HepG2 (cell line): ENCODE results near the gene SLC19A1. TPM values are rescaled to one million over a fixed set of nuclear protein-coding genes. Genes with fewer than 3 reads are reported as not detected.

ENCODE experiments used
- ATF7-NPFF ChIP-seq: sonication (generic); formaldehyde crosslinking; IDR thresholded peaks from 2 replicates; pipeline ENCODE4 v1.8.1; 2023; ENCODE audit warnings: mild to moderate bottlenecking, low read depth, missing genetic modification reagents, moderate library complexity
- EP300 ChIP-seq, 3 experiments: sonication (generic) in 1 of 3; formaldehyde crosslinking in 1 of 3; IDR thresholded peaks; 2 replicates each; pipeline versions ENCODE4 v1.5.1 to v1.6.1; 2011 to 2020; ENCODE audit warnings: low read depth in 2 of 3, low read length in 2 of 3, borderline replicate concordance in 1 of 3, improper control_type of control experiment in 1 of 3, mild to moderate bottlenecking in 1 of 3, missing genetic modification reagents in 1 of 3, moderate library complexity in 1 of 3
- GATAD1 ChIP-seq: IDR thresholded peaks from 2 replicates; pipeline ENCODE4 v1.6.1; 2016; ENCODE audit warnings: missing genetic modification reagents, missing compliant biosample characterization
- GFI1 ChIP-seq: sonication (generic); formaldehyde crosslinking; IDR thresholded peaks from 2 replicates; pipeline ENCODE4 v1.5.0; 2020; ENCODE audit warnings: missing genetic modification reagents, mild to moderate bottlenecking, borderline replicate concordance
- IRX3 ChIP-seq: sonication (generic); formaldehyde crosslinking; IDR thresholded peaks from 2 replicates; pipeline ENCODE4 v1.8.1; 2023; ENCODE audit warnings: mild to moderate bottlenecking, low read depth, missing genetic modification reagents, borderline replicate concordance
- KDM4B ChIP-seq: sonication (generic); formaldehyde crosslinking; IDR thresholded peaks from 2 replicates; pipeline ENCODE4 v1.4.0; 2020; ENCODE audit warnings: missing genetic modification reagents
- MEIS1 ChIP-seq: sonication (generic); formaldehyde crosslinking; IDR thresholded peaks from 2 replicates; pipeline ENCODE4 v1.9.0; 2021; ENCODE audit warnings: mild to moderate bottlenecking, missing genetic modification reagents, moderate library complexity, borderline replicate concordance
- MIXL1 ChIP-seq: IDR thresholded peaks from 2 replicates; pipeline ENCODE4 v1.6.1; 2016
- MXI1 ChIP-seq: IDR thresholded peaks from 3 replicates; pipeline ENCODE4 v1.6.1; 2012; ENCODE audit warnings: low read depth, low read length, inconsistent platforms, borderline replicate concordance
- NR1H2 ChIP-seq: sonication (generic); formaldehyde crosslinking; IDR thresholded peaks from 2 replicates; pipeline ENCODE4 v1.8.1; 2022; ENCODE audit warnings: low read depth, missing genetic modification reagents, borderline replicate concordance
- NR2C2 ChIP-seq: sonication (generic); formaldehyde crosslinking; IDR thresholded peaks from 2 replicates; pipeline ENCODE4 v1.4.0; 2020; ENCODE audit warnings: missing genetic modification reagents, mild to moderate bottlenecking, moderate library complexity, borderline replicate concordance
- PHF5A ChIP-seq: IDR thresholded peaks from one replicate; pipeline ENCODE4 v1.6.1; 2018; ENCODE audit warnings: low read depth, missing genetic modification reagents; ENCODE audit not compliant: unreplicated experiment
- PPARG ChIP-seq: conservative IDR thresholded peaks from 2 replicates; pipeline ENCODE4 v1.6.1; 2016; ENCODE audit warnings: missing biosample characterization, missing genetic modification reagents
- WIZ ChIP-seq: sonication (generic); formaldehyde crosslinking; IDR thresholded peaks from 2 replicates; pipeline ENCODE4 v1.5.1; 2020; ENCODE audit warnings: mild to moderate bottlenecking, missing genetic modification reagents
- YEATS2 ChIP-seq: sonication (generic); formaldehyde crosslinking; IDR thresholded peaks from 2 replicates; pipeline ENCODE4 v1.4.0; 2020; ENCODE audit warnings: missing genetic modification reagents, borderline replicate concordance
- ZMYM4 ChIP-seq: sonication (generic); formaldehyde crosslinking; IDR thresholded peaks from 2 replicates; pipeline ENCODE4 v1.8.1; 2023; ENCODE audit warnings: mild to moderate bottlenecking, missing genetic modification reagents
- ZNF234 ChIP-seq: sonication (generic); formaldehyde crosslinking; conservative IDR thresholded peaks from 2 replicates; pipeline ENCODE4 v1.5.1; 2020; ENCODE audit warnings: mild to moderate bottlenecking, missing genetic modification reagents
- ZNF709 ChIP-seq: sonication (generic); formaldehyde crosslinking; IDR thresholded peaks from 2 replicates; pipeline ENCODE4 v1.5.0; 2020; ENCODE audit warnings: mild to moderate bottlenecking, missing genetic modification reagents
- ZNF768 ChIP-seq: sonication (generic); formaldehyde crosslinking; IDR thresholded peaks from 2 replicates; pipeline ENCODE4 v1.4.0; 2020; ENCODE audit warnings: missing genetic modification reagents
- polyA plus RNA-seq, 8 experiments: library from polyadenylated mRNA; depleted of rRNA in 3 of 8; stranded (reverse) in 7 of 8; unstranded in 1 of 8; fragments of >200 nt; fragmentation: Illumina TruSeq in 4 of 8; extraction: Trizol in 4 of 8; gene quantifications; 2 replicates each; pipeline versions ENCODE4 v1.2.1 to v1.2.3, GENCODE V29; 2011 to 2016; ENCODE audit warnings: low read depth in 4 of 8, missing spikeins in 1 of 8, mixed read lengths in 1 of 8; ENCODE audit not compliant: insufficient read depth in 1 of 8
- total RNA-seq, 5 experiments: library from RNA; depleted of rRNA; stranded (reverse); fragments of >200 nt; fragmentation: Illumina TruSeq; extraction: Trizol; gene quantifications; 2 replicates each; pipeline ENCODE4 v1.2.3, GENCODE V29; 2016; ENCODE audit warnings: low read depth in 1 of 5
- TF ChIP-seq, protein P1 (sequence below): sonication (generic); formaldehyde crosslinking; IDR thresholded peaks from 2 replicates; pipeline ENCODE4 v1.8.0; 2022; ENCODE audit warnings: low read depth, missing genetic modification reagents
- TF ChIP-seq, protein P2 (sequence below): sonication (generic); formaldehyde crosslinking; IDR thresholded peaks from 2 replicates; pipeline ENCODE4 v1.5.0; 2020; ENCODE audit warnings: mild to moderate bottlenecking, missing genetic modification reagents
- TF ChIP-seq, protein P3 (sequence below): sonication (generic); formaldehyde crosslinking; IDR thresholded peaks from 2 replicates; pipeline ENCODE4 v1.5.0; 2020; ENCODE audit warnings: mild to moderate bottlenecking, missing genetic modification reagents

Gene SLC19A1
- total and polyA plus RNA-seq, 2 of the 13 experiments (the other 11 are each of a cell fraction or from before 2014, with no cell fraction given), result 21.8 to 23.0 TPM

DNA sequence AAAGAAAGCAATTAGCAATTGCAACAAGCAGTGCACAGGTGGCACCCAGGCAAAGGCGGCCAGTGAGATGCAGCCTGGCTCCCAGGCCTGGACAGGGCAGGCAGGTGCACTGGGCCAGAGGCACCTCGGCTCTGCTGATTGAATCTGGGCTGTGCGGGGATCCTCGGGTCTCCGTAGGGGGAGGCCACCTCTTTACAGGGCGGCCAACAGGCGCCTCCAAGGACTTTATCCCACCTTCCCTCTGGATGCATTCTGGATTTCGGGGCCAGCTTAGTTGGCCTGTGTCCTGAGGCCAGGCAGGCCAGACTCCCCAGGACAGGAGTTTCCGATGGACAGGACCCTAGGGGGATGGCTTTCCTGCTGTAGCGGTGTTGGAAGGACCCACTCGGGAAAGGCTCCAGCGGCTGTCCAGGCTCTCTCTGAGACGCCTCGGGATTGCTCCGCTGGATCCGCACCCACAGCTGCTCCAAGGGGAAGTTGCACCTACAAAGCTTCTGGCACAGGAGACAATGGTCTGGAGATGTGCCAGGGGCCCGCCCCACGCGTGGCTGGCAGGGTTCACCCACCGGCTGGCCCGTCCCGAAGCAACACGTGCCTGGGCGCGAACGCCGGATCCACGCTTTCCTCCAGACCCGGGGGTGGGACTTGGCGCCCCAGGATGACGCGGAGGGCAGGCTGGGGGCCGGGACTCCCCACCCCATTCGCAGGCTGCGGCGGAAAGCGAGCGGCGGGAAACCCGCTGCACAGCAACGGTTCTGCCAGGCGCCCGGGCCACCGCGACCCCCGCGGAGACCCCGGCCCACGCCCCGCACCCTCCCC is 810 bp downstream of the SLC19A1 start (continued):
- TF ChIP-seq PPARG (CRISPR knock-in tag), result no peak
- 0 out of 2 replicates have a peak, but pooled peaks have one; percentile 58 for TF ChIP-seq YEATS2 (CRISPR knock-in tag)
- TF ChIP-seq MEIS1 (CRISPR knock-in tag), result no peak
- no peak for TF ChIP-seq ATF7-NPFF (CRISPR knock-in tag)
- TF ChIP-seq GFI1 (CRISPR knock-in tag), result no peak
- peak; percentile 60; the same call in 1 of the 2 replicates for TF ChIP-seq ZNF768 (CRISPR knock-in tag)
- peak; percentile 79 for TF ChIP-seq GATAD1 (CRISPR knock-in tag)
- TF ChIP-seq IRX3 (CRISPR knock-in tag), result peak; percentile 58; the same call in 1 of the 2 replicates
- TF ChIP-seq, protein P1, sequence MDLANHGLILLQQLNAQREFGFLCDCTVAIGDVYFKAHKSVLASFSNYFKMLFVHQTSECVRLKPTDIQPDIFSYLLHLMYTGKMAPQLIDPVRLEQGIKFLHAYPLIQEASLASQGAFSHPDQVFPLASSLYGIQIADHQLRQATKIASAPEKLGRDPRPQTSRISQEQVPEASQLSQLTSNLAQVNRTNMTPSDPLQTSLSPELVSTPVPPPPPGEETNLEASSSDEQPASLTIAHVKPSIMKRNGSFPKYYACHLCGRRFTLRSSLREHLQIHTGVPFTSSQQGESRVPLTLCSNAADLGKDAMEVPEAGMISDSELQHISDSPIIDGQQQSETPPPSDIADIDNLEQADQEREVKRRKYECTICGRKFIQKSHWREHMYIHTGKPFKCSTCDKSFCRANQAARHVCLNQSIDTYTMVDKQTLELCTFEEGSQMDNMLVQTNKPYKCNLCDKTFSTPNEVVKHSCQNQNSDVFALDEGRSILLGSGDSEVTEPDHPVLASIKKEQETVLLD, result no peak
- TF ChIP-seq WIZ (CRISPR knock-in tag), result no peak
- TF ChIP-seq, protein P2, sequence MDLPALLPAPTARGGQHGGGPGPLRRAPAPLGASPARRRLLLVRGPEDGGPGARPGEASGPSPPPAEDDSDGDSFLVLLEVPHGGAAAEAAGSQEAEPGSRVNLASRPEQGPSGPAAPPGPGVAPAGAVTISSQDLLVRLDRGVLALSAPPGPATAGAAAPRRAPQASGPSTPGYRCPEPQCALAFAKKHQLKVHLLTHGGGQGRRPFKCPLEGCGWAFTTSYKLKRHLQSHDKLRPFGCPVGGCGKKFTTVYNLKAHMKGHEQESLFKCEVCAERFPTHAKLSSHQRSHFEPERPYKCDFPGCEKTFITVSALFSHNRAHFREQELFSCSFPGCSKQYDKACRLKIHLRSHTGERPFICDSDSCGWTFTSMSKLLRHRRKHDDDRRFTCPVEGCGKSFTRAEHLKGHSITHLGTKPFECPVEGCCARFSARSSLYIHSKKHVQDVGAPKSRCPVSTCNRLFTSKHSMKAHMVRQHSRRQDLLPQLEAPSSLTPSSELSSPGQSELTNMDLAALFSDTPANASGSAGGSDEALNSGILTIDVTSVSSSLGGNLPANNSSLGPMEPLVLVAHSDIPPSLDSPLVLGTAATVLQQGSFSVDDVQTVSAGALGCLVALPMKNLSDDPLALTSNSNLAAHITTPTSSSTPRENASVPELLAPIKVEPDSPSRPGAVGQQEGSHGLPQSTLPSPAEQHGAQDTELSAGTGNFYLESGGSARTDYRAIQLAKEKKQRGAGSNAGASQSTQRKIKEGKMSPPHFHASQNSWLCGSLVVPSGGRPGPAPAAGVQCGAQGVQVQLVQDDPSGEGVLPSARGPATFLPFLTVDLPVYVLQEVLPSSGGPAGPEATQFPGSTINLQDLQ (CRISPR knock-in tag), result no peak
- TF ChIP-seq NR1H2 (CRISPR knock-in tag), result no peak
- TF ChIP-seq EP300 (IDR thresholded peaks at IDR 0.05; ENCODE audit: low read depth in 2 of 2, low read length in 2 of 2), result no peak
- TF ChIP-seq EP300 (CRISPR knock-in tag; IDR thresholded peaks at IDR 0.05; ENCODE audit: borderline replicate concordance), result no peak
- TF ChIP-seq KDM4B, result peak; percentile 67; the same call in 1 of the 2 replicates
- no peak for TF ChIP-seq PHF5A (CRISPR knock-in tag)
- TF ChIP-seq MXI1, result peak; percentile 78; the same call in 1 of the 3 replicates
- TF ChIP-seq MIXL1, result no peak
- TF ChIP-seq, protein P3, sequence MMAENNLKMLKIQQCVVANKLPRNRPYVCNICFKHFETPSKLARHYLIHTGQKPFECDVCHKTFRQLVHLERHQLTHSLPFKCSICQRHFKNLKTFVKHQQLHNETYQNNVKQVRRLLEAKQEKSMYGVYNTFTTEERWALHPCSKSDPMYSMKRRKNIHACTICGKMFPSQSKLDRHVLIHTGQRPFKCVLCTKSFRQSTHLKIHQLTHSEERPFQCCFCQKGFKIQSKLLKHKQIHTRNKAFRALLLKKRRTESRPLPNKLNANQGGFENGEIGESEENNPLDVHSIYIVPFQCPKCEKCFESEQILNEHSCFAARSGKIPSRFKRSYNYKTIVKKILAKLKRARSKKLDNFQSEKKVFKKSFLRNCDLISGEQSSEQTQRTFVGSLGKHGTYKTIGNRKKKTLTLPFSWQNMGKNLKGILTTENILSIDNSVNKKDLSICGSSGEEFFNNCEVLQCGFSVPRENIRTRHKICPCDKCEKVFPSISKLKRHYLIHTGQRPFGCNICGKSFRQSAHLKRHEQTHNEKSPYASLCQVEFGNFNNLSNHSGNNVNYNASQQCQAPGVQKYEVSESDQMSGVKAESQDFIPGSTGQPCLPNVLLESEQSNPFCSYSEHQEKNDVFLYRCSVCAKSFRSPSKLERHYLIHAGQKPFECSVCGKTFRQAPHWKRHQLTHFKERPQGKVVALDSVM (CRISPR knock-in tag), result no peak
- 0 out of 2 replicates have a peak, but pooled peaks have one; percentile 47 for TF ChIP-seq ZNF709
- no peak for TF ChIP-seq ZNF234 (CRISPR knock-in tag)
- no peak; the same call in 1 of the 2 replicates for TF ChIP-seq NR2C2
- no peak for TF ChIP-seq ZMYM4 (CRISPR knock-in tag)
